Measurements from ENCODE around the gene PRDM16. TPM values are rescaled to one million over a fixed set of nuclear protein-coding genes. Genes with fewer than 3 reads are reported as not detected.

Gene PRDM16
- total and polyA plus RNA-seq, 8 donors: 9.6 to 18.0 (median 14.7) TPM

- no peaks in the 10 kb centered on the region for H3K9me3 ChIP-seq
- no peaks in the 10 kb centered on the region for H3K36me3 ChIP-seq
- H3K27ac ChIP-seq: no peak overlapping the region
- intact Hi-C loops (cut with DNase I): no loop called here
- H3K4me1 ChIP-seq: peaks cover 5 to 11% of the 10 kb centered on the region in 2 donors
- H3K27me3 ChIP-seq: peaks cover 0 to 43% of the 10 kb centered on the region in 2 donors
- DNase-seq (peak in 1 of 4 donors; percentile 62), ATAC-seq (no peak)
- no peak overlapping the region for H3K4me3 ChIP-seq
- TF ChIP-seq, protein P1, sequence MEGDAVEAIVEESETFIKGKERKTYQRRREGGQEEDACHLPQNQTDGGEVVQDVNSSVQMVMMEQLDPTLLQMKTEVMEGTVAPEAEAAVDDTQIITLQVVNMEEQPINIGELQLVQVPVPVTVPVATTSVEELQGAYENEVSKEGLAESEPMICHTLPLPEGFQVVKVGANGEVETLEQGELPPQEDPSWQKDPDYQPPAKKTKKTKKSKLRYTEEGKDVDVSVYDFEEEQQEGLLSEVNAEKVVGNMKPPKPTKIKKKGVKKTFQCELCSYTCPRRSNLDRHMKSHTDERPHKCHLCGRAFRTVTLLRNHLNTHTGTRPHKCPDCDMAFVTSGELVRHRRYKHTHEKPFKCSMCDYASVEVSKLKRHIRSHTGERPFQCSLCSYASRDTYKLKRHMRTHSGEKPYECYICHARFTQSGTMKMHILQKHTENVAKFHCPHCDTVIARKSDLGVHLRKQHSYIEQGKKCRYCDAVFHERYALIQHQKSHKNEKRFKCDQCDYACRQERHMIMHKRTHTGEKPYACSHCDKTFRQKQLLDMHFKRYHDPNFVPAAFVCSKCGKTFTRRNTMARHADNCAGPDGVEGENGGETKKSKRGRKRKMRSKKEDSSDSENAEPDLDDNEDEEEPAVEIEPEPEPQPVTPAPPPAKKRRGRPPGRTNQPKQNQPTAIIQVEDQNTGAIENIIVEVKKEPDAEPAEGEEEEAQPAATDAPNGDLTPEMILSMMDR (IDR thresholded peaks at IDR 0.05): no peak
These were observed 239.1 kb downstream of the PRDM16 start for GRCh38 chr1:3308053-3308452.

DNA sequence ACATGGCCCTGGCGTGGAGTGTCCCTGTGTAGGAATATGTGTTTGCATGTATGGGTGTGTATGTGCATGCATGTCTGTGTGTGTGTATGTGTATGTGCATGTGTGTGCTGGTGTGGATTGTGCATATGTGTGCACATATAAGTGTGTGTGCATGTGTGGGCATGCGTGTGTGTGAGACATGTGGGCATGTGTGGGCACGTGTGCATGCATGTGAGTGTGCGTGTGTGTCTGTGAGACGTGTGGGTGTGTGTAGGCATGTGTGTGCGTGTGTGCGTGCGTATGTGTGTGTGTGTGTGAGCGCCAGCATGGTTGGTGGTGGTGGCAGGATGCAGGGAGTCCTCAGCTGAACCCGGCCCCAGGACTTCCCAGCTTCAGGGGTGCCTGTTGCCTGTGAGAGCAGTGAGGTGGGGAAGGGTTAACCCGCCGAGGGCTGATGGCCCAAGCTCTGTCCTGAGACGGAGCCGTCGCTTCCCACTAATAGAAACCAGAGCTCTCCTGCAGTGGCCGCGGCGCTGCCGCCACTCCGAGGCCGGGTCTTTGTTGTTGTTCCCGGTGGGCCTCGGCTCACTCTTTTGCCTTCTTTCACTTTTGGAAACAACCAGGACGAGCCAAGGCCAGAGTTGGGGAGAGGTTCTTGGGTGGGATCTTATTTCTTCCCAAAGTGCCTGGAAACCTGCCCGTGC is 241.9 kb downstream of the PRDM16 start:
- Histone ChIP-seq H3K36me3 (no peaks in the 10 kb centered on the region), H3K27me3 (peaks cover 0 to 62% of the 10 kb centered on the region in 2 donors), H3K4me1 (peaks cover 20 to 30% of the 10 kb centered on the region in 2 donors), H3K4me3 (no peak overlapping the region), H3K9me3 (no peaks in the 10 kb centered on the region), H3K27ac (no peak overlapping the region)
- DNase-seq (peak in 1 of 4 donors; percentile 62), ATAC-seq (no peak)
- intact Hi-C loops (cut with DNase I): no loop called here
- TF ChIP-seq, protein P1 (IDR thresholded peaks at IDR 0.05): no peak

DNA sequence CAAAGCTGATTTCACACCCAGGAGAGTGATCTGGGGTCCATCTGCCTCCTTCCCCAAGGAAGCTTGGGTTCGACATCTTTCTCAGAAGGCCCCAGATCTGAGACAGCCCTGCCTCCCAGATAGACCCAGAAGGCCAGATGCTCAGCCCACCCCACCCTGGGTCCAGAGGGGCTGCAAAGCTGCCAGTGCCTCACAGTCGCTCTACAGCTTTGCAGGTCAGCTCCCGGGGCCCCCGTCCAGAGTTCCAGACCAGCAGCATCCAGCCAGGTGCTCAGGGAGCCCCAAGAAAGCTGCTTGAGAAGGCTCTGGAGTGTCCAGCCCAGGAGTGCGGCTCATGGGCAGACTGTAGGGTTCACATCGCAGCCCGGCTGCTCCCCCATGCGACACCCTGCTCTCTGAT is 242.7 kb downstream of the PRDM16 start:
- no peaks in the 10 kb centered on the region for H3K36me3 ChIP-seq
- H3K27me3 ChIP-seq: peaks cover 0 to 62% of the 10 kb centered on the region in 2 donors
- TF ChIP-seq, protein P1 (IDR thresholded peaks at IDR 0.05): no peak
- ATAC-seq (no peak), DNase-seq (peak in 1 of 4 donors; percentile 54)
- no peak overlapping the region for H3K4me3 ChIP-seq
- H3K27ac ChIP-seq: no peak overlapping the region
- H3K9me3 ChIP-seq: peaks cover 0 to 2% of the 10 kb centered on the region in 2 donors
- intact Hi-C loops (cut with DNase I): no loop called here
- H3K4me1 ChIP-seq: peaks cover 20 to 30% of the 10 kb centered on the region in 2 donors

DNA sequence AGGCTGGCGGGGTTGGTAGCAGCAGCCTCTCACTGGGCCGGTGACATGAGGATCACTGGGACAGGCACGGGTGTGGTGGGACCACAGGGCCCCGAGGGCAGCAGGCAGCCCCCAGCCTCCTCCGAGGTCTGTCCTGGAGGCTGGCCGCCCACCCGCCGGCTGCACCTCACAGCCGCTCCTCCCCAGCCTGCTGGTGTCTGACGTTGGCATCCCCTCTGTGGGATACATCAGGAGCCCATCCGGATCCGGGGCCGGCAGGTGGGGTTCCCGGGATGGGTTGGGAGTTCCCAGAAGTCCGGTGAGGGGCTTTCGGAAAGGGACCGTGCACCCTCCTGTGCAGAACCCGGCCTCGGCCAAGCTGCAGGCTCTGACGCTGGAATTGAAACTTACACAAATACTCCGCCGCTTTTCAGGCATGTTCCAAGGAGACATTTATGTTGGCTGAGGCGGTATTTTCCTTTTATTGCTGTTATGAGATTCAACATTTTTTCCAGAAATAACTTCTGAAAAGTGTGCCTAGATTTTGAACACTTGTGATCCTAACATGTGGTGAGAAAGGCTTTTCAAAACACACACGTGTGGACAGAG is 243.4 kb downstream of the PRDM16 start:
- Histone ChIP-seq H3K4me3 (no peak overlapping the region), H3K9me3 (peaks cover 0 to 2% of the 10 kb centered on the region in 2 donors), H3K27ac (peak overlapping the region; percentile 79 to 89), H3K27me3 (peaks cover 0 to 62% of the 10 kb centered on the region in 2 donors), H3K4me1 (peaks cover 20 to 30% of the 10 kb centered on the region in 2 donors), H3K36me3 (no peaks in the 10 kb centered on the region)
- intact Hi-C loops (cut with DNase I): no loop called here
- ATAC-seq: no peak
- TF ChIP-seq, protein P1 (IDR thresholded peaks at IDR 0.05): no peak
- DNase-seq: peak in 1 of 4 donors; percentile 66

DNA sequence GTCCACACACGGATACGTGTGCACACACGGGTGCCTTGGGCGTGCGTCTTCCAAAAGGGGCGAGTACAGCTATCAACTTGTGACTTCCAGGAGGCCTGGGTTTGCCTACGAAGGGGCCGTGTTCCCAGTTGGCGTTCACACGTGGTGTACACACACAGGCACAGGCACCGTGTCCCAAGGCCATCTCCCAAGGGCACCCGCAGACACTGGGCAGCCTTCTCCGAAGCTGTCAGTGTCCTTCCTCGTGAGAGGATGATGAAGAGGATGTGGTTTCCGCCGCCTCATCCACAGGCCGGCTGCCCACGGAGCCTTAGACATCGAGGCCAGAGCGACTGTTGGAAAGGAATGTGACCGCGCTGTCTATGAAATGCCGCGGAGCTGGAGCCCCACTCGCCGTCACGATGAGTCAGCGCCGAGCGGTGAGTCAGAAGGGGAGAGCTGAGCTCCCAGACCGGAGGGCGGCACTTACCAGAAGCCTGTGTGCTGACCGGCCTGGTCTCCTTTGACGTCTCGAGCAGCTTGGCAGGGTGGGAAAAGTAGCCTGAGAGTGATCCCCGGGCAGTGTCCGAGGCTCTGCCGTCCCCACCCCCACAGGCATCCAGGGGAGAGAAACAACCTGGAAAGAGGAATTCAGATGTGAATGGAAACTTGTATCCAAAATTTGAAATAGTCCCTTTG is 244.0 kb downstream of the PRDM16 start:
- TF ChIP-seq, protein P1 (IDR thresholded peaks at IDR 0.05): no peak
- intact Hi-C loops (cut with DNase I): no loop called here
- Histone ChIP-seq H3K4me3 (no peak overlapping the region), H3K36me3 (no peaks in the 10 kb centered on the region), H3K4me1 (peaks cover 20 to 30% of the 10 kb centered on the region in 2 donors), H3K27me3 (peaks cover 0 to 62% of the 10 kb centered on the region in 2 donors), H3K9me3 (peaks cover 0 to 2% of the 10 kb centered on the region in 2 donors), H3K27ac (peak overlapping the region; percentile 79 to 89)
- DNase-seq (peak; percentile 51 to 95 (median 86)), ATAC-seq (peak; percentile 94)

All from left lung (tissue), 10 donors.